HEK293T (cell line): Measurements from ENCODE around the gene PLA2R1.

Experiments
- ELF4 ChIP-seq: fragments of 450-650 bp; IDR thresholded peaks from 2 replicates; pipeline ENCODE4 v1.6.1; 2017; ENCODE audit warnings: antibody characterized with exemption
- FOXK2 ChIP-seq: fragments of 450-650 bp; IDR thresholded peaks from 2 replicates; pipeline ENCODE4 v1.6.1; 2016; ENCODE audit warnings: mild to moderate bottlenecking
- FOXM1 ChIP-seq: fragments of 450-650 bp; IDR thresholded peaks from 2 replicates; pipeline ENCODE4 v1.6.1; 2017; ENCODE audit warnings: mild to moderate bottlenecking, borderline replicate concordance
- L3MBTL2 ChIP-seq: fragments of 450-650 bp; conservative IDR thresholded peaks from 2 replicates; pipeline ENCODE4 v1.6.1; 2016; ENCODE audit warnings: mild to moderate bottlenecking
- NFRKB ChIP-seq: fragments of 450-650 bp; IDR thresholded peaks from 2 replicates; pipeline ENCODE4 v1.6.1; 2016; ENCODE audit warnings: mild to moderate bottlenecking, moderate library complexity
- PKNOX1 ChIP-seq: fragments of 450-650 bp; IDR thresholded peaks from 2 replicates; pipeline ENCODE4 v1.6.1; 2016
- ZNF384 ChIP-seq: fragments of 450-650 bp; IDR thresholded peaks from 2 replicates; pipeline ENCODE4 v1.6.1; 2016

- no peak for TF ChIP-seq NFRKB
- no peak for TF ChIP-seq L3MBTL2
- no peak for TF ChIP-seq FOXK2
- TF ChIP-seq ZNF384 = no peak
- no peak for TF ChIP-seq ELF4
- TF ChIP-seq FOXM1 = no peak
- no peak for TF ChIP-seq PKNOX1
Measured at GRCh38 chr2:159907909-159908308, 154.5 kb downstream of the PLA2R1 start.
